HepG2 (cell line): Measurements from ENCODE around the gene RPSA. TPM values are rescaled to one million over a fixed set of nuclear protein-coding genes. Genes with fewer than 3 reads are reported as not detected.

Experiments used
- ATAC-seq: fragments of 200-7000 bp; cut with Tn5 transposase; 3 replicates; pipeline ENCODE4 v1.9.1; 2020; ENCODE audit warnings: mild to moderate bottlenecking, moderate library complexity
- BruUV-seq: library from RNA; stranded (reverse); fragments of 400-500 nt; replicated peaks from 2 replicates; lab custom pipeline; 2021; lab: Mats Ljungman, UMichigan
- CTCF ChIA-PET: fragments of 300-600 bp; formaldehyde crosslinking; extraction: SDS; loops from one replicate; lab custom pipeline; 2021; ENCODE audit warnings: low total read pairs, inconsistent platforms, low intra/inter-chr PET ratio; lab: Yijun Ruan, JAX
- POLR2A ChIA-PET: fragments of 350-600 bp; sonication (Branson Sonifier 250); formaldehyde crosslinking; loops from one replicate; lab custom pipeline; 2020; ENCODE audit warnings: antibody characterized with exemption, inconsistent platforms; lab: Yijun Ruan, JAX
- DNase-seq: peaks from one replicate; pipeline ENCODE4 v3.0.0-alpha.2; 2015; ENCODE audit warnings: low spot score
- FAIRE-seq: peaks from 3 replicates; lab custom pipeline; 2011; peaks lifted over from hg19 to GRCh38; lab: Jason Lieb, UNC
- H2AFZ ChIP-seq: one replicate; pipeline ENCODE4 v1.6.1; 2011; ENCODE audit warnings: low read length, inconsistent platforms
- H3K27ac ChIP-seq: fragments of 300-600 bp; 3 replicates; pipeline ENCODE4 v1.8.0; 2011; ENCODE audit warnings: mixed run types, mild to moderate bottlenecking, mixed read lengths, low read length, inconsistent platforms; ENCODE audit not compliant: insufficient read depth; ENCODE audit errors: extremely low read length
- H3K27me3 ChIP-seq, 2 experiments: fragments of 200-600 bp in 1 of 2; 2 replicates in 1 of 2; 3 replicates in 1 of 2; pipeline versions ENCODE4 v1.6.0 to v1.8.0; 2011; ENCODE audit warnings: low read length in 2 of 2, mild to moderate bottlenecking in 2 of 2, moderate library complexity in 2 of 2, inconsistent platforms in 1 of 2; ENCODE audit not compliant: insufficient read depth in 2 of 2, control insufficient read depth in 1 of 2
- H3K36me3 ChIP-seq, 2 experiments: fragments of 200-600 bp in 1 of 2; replicated peaks in 1 of 2; 2 replicates in 1 of 2; 3 replicates in 1 of 2; pipeline versions ENCODE4 v1.5.1 to v1.8.0; 2011; ENCODE audit warnings: low read length in 2 of 2, inconsistent platforms in 1 of 2; ENCODE audit not compliant: insufficient read depth in 2 of 2, control insufficient read depth in 1 of 2
- H3K4me1 ChIP-seq: 2 replicates; pipeline ENCODE4 v1.5.1; 2012; ENCODE audit warnings: low read length, inconsistent platforms; ENCODE audit not compliant: insufficient read depth
- H3K4me2 ChIP-seq: 2 replicates; pipeline ENCODE4 v1.6.0; 2011; ENCODE audit warnings: low read depth, low read length, inconsistent platforms
- H3K4me3 ChIP-seq, 3 experiments: fragments of 200-600 bp in 1 of 3; sonication (generic), shearing (Covaris generic) in 1 of 3; replicated peaks in 1 of 3; 2 replicates each; pipeline ENCODE4 v1.5.1; 2011 to 2016; ENCODE audit warnings: low read length in 3 of 3, inconsistent platforms in 2 of 3, low read depth in 2 of 3, mild to moderate bottlenecking in 2 of 3, control low read depth in 1 of 3, mixed read lengths in 1 of 3; ENCODE audit not compliant: insufficient read depth in 1 of 3
- H3K79me2 ChIP-seq: one replicate; pipeline ENCODE4 v1.6.1; 2011; ENCODE audit warnings: low read length, inconsistent platforms; ENCODE audit not compliant: insufficient read depth
- H3K9ac ChIP-seq: 2 replicates; pipeline ENCODE4 v1.6.0; 2011; ENCODE audit warnings: mild to moderate bottlenecking, low read depth, low read length, inconsistent platforms; ENCODE audit not compliant: insufficient read depth
- H3K9me3 ChIP-seq: 2 replicates; pipeline ENCODE4 v1.5.1; 2012; ENCODE audit warnings: mild to moderate bottlenecking, low read length
- H4K20me1 ChIP-seq: 2 replicates; pipeline ENCODE4 v1.6.0; 2011; ENCODE audit warnings: inconsistent platforms, mild to moderate bottlenecking, low read length, moderate library complexity; ENCODE audit not compliant: insufficient read depth
- BORCS8-MEF2B ChIP-seq: sonication (generic); formaldehyde crosslinking; IDR thresholded peaks from 2 replicates; pipeline ENCODE4 v1.8.0; 2022; ENCODE audit warnings: mild to moderate bottlenecking, missing genetic modification reagents
- NR2F1 ChIP-seq, 2 experiments: fragments of 450-650 bp in 1 of 2; formaldehyde crosslinking in 1 of 2; IDR thresholded peaks; 2 replicates each; pipeline versions ENCODE4 v1.5.0 to v1.6.1; 2016 to 2020; ENCODE audit warnings: mild to moderate bottlenecking in 1 of 2, missing compliant biosample characterization in 1 of 2, missing genetic modification reagents in 1 of 2, moderate library complexity in 1 of 2
- POLR2A ChIP-seq, 2 experiments: IDR thresholded peaks; 2 replicates each; pipeline ENCODE4 v1.6.1; 2011; ENCODE audit warnings: low read depth in 2 of 2, low read length in 2 of 2, mild to moderate bottlenecking in 1 of 2, moderate library complexity in 1 of 2; ENCODE audit not compliant: insufficient read depth in 1 of 2
- SOX5 ChIP-seq: IDR thresholded peaks from 2 replicates; pipeline ENCODE4 v1.6.1; 2016; ENCODE audit warnings: borderline replicate concordance
- TCF7 ChIP-seq: sonication (generic); IDR thresholded peaks from 2 replicates; pipeline ENCODE4 v1.6.1; 2016; ENCODE audit warnings: antibody characterized with exemption, low read depth
- ZBTB38 ChIP-seq: sonication (generic); formaldehyde crosslinking; IDR thresholded peaks from 2 replicates; pipeline ENCODE4 v1.5.1; 2020; ENCODE audit warnings: mild to moderate bottlenecking, missing genetic modification reagents
- ZBTB7B ChIP-seq: sonication (generic); formaldehyde crosslinking; IDR thresholded peaks from 2 replicates; pipeline ENCODE4 v1.4.0; 2020; ENCODE audit warnings: missing genetic modification reagents
- WGBS: methylation state at CpG from one replicate; pipeline ENCODE4 v1.1.6; 2017; ENCODE audit warnings: low lambda C conversion rate; 5-methylcytosine and 5-hydroxymethylcytosine counted together
- in situ Hi-C: cut with HindIII; loops from 2 replicates; pipeline ENCODE4 v1.10.0; 2017; ENCODE audit warnings: low pct_unique_long_range_greater_than_20kb; ENCODE audit not compliant: extremely low pct_ligation_motif_present
- intact Hi-C: fragments of 100-400 bp; cut with micrococcal nuclease; formaldehyde crosslinking; loops from one replicate; pipeline ENCODE4 v1.10.0; 2022; ENCODE audit not compliant: unreplicated experiment
- polyA plus RNA-seq, 8 experiments: library from polyadenylated mRNA; depleted of rRNA in 3 of 8; stranded (reverse) in 7 of 8; unstranded in 1 of 8; fragments of >200 nt; fragmentation: Illumina TruSeq in 4 of 8; extraction: Trizol in 4 of 8; gene quantifications; 2 replicates each; pipeline versions ENCODE4 v1.2.1 to v1.2.3, GENCODE V29; 2011 to 2016; ENCODE audit warnings: low read depth in 4 of 8, missing spikeins in 1 of 8, mixed read lengths in 1 of 8; ENCODE audit not compliant: insufficient read depth in 1 of 8
- total RNA-seq, 5 experiments: library from RNA; depleted of rRNA; stranded (reverse); fragments of >200 nt; fragmentation: Illumina TruSeq; extraction: Trizol; gene quantifications; 2 replicates each; pipeline ENCODE4 v1.2.3, GENCODE V29; 2016; ENCODE audit warnings: low read depth in 1 of 5
- TF ChIP-seq, protein P1 (sequence below): sonication (generic); formaldehyde crosslinking; IDR thresholded peaks from 2 replicates; pipeline ENCODE4 v1.8.0; 2022; ENCODE audit warnings: missing genetic modification reagents, mild to moderate bottlenecking, borderline replicate concordance
- TF ChIP-seq, protein P2 (sequence below): sonication (generic); formaldehyde crosslinking; IDR thresholded peaks from 2 replicates; pipeline ENCODE4 v1.4.0; 2020; ENCODE audit warnings: mild to moderate bottlenecking, missing genetic modification reagents
- TF ChIP-seq, protein P3 (sequence below): sonication (generic); IDR thresholded peaks from 2 replicates; pipeline ENCODE4 v1.6.1; 2016; ENCODE audit warnings: low read depth, borderline replicate concordance

RPSA gene
- total and polyA plus RNA-seq, 2 of the 13 experiments (the other 11 are each of a cell fraction or from before 2014, with no cell fraction given), result 1,683 to 3,226 TPM

DNA sequence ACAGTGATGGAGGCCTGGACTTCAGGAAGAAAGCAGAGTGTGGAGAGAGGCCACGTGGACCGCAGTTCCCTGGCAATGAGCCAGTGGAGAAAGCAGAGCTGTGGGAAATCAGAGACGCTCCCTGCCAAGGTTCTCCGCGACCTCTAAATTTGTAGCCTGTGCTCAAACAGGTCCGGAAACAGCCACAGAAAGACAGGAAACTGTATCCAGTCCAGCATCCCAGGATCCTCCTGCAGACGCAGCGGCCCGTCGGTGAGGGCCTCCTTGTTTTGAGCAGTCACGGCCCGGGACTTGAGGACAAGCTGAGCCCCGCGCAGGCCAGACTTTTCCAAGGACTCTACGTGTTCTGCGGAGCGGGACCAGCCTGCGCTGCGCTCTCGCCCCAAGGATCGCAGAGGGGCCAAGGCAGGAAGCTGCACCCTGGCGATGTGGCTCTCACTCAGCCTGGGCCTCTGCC is 22.3 kb downstream of the RPSA start:
- intact Hi-C loops (no loop called here), in situ Hi-C loops (no loop called here)
- peaks cover 0 to 6% of the 10 kb centered on the region in 2 experiments; a peak in 2 of 5 replicates for H3K27me3 ChIP-seq
- no peak for TF ChIP-seq POLR2A (IDR thresholded peaks at IDR 0.05; ENCODE audit: insufficient read depth in 1 of 2, low read depth in 2 of 2, low read length in 2 of 2)
- TF ChIP-seq BORCS8-MEF2B, result no peak
- TF ChIP-seq TCF7, result no peak
- no peak for TF ChIP-seq NR2F1 (CRISPR knock-in tag; IDR thresholded peaks at IDR 0.05)
- TF ChIP-seq, protein P1, sequence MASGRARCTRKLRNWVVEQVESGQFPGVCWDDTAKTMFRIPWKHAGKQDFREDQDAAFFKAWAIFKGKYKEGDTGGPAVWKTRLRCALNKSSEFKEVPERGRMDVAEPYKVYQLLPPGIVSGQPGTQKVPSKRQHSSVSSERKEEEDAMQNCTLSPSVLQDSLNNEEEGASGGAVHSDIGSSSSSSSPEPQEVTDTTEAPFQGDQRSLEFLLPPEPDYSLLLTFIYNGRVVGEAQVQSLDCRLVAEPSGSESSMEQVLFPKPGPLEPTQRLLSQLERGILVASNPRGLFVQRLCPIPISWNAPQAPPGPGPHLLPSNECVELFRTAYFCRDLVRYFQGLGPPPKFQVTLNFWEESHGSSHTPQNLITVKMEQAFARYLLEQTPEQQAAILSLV (CRISPR knock-in tag), result no peak
- TF ChIP-seq ZBTB38 (CRISPR knock-in tag), result no peak
- TF ChIP-seq, protein P2, sequence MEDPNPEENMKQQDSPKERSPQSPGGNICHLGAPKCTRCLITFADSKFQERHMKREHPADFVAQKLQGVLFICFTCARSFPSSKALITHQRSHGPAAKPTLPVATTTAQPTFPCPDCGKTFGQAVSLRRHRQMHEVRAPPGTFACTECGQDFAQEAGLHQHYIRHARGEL, result no peak
- no peak for TF ChIP-seq SOX5
- no peak for TF ChIP-seq ZBTB7B (CRISPR knock-in tag)
- TF ChIP-seq, protein P3, sequence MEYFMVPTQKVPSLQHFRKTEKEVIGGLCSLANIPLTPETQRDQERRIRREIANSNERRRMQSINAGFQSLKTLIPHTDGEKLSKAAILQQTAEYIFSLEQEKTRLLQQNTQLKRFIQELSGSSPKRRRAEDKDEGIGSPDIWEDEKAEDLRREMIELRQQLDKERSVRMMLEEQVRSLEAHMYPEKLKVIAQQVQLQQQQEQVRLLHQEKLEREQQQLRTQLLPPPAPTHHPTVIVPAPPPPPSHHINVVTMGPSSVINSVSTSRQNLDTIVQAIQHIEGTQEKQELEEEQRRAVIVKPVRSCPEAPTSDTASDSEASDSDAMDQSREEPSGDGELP, result no peak
- no peaks in the 10 kb centered on the region for H4K20me1 ChIP-seq
- WGBS, result 70% methylated on average over 3 of the region's 22 CpGs
- ATAC-seq (no peak), DNase-seq (no peak), FAIRE-seq (no peak)
- ChIA-PET POLR2A (no interaction called here), CTCF (no interaction called here)
- no peak overlapping the region for H3K27ac ChIP-seq
- no peak overlapping the region for H3K4me2 ChIP-seq
- H3K79me2 ChIP-seq, result no peaks in the 10 kb centered on the region
- H2AFZ ChIP-seq, result no peak overlapping the region
- H3K9me3 ChIP-seq, result no peaks in the 10 kb centered on the region
- H3K36me3 ChIP-seq, result no peaks in the 10 kb centered on the region
- BruUV-seq, result no TSS peak
- no peak overlapping the region for H3K4me3 ChIP-seq
- H3K9ac ChIP-seq, result no peak overlapping the region
- no peaks in the 10 kb centered on the region for H3K4me1 ChIP-seq
